Astrocyte (in vitro differentiated cells and primary cell): ENCODE measurements around the gene MEGF11. TPM values are rescaled to one million over a fixed set of nuclear protein-coding genes. Genes with fewer than 3 reads are reported as not detected.

Experiments
- DNase-seq: peaks from one replicate; pipeline ENCODE4 v3.0.0-alpha.2; 2010; ENCODE audit warnings: low read depth
- FAIRE-seq: peaks from 2 replicates; lab custom pipeline; 2011; peaks lifted over from hg19 to GRCh38; lab: Jason Lieb, UNC
- H2AFZ ChIP-seq: 2 replicates; pipeline ENCODE4 v1.6.0; 2012; ENCODE audit warnings: low read depth, low read length, inconsistent platforms
- H3K27ac ChIP-seq: 2 replicates; pipeline ENCODE4 v1.5.1; 2011; ENCODE audit warnings: low read depth, low read length, inconsistent platforms
- H3K27me3 ChIP-seq: 2 replicates; pipeline ENCODE4 v1.6.0; 2011; ENCODE audit warnings: low read length, inconsistent platforms; ENCODE audit not compliant: insufficient read depth
- H3K36me3 ChIP-seq: 2 replicates; pipeline ENCODE4 v1.5.1; 2011; ENCODE audit warnings: low read length, inconsistent platforms; ENCODE audit not compliant: insufficient read depth
- H3K4me1 ChIP-seq: 2 replicates; pipeline ENCODE4 v1.5.1; 2011; ENCODE audit warnings: low read length, inconsistent platforms; ENCODE audit not compliant: insufficient read depth
- H3K4me2 ChIP-seq: 2 replicates; pipeline ENCODE4 v1.6.0; 2012; ENCODE audit warnings: low read length, inconsistent platforms
- H3K4me3 ChIP-seq: 2 replicates; pipeline ENCODE4 v1.5.1; 2011; ENCODE audit warnings: low read depth, mild to moderate bottlenecking, low read length, inconsistent platforms; ENCODE audit not compliant: insufficient read depth
- H3K79me2 ChIP-seq: 2 replicates; pipeline ENCODE4 v1.6.0; 2012; ENCODE audit warnings: mild to moderate bottlenecking, low read length, inconsistent platforms; ENCODE audit not compliant: insufficient read depth
- H3K9ac ChIP-seq: 2 replicates; pipeline ENCODE4 v1.6.0; 2012; ENCODE audit warnings: mild to moderate bottlenecking, low read length, inconsistent platforms
- H3K9me3 ChIP-seq: 2 replicates; pipeline ENCODE4 v1.5.1; 2012; ENCODE audit warnings: low read depth, mild to moderate bottlenecking, low read length, inconsistent platforms; ENCODE audit not compliant: insufficient read depth
- H4K20me1 ChIP-seq: 2 replicates; pipeline ENCODE4 v1.6.0; 2012; ENCODE audit warnings: low read length, inconsistent platforms; ENCODE audit not compliant: insufficient read depth
- H3K27ac Mint-ChIP-seq: one replicate; pipeline ENCODE4 v1.8.0; 2021; ENCODE audit warnings: mild to moderate bottlenecking, mixed read lengths; ENCODE audit not compliant: unreplicated experiment
- H3K27me3 Mint-ChIP-seq: one replicate; pipeline ENCODE4 v1.8.0; 2021; ENCODE audit warnings: low read depth, mixed read lengths; ENCODE audit not compliant: unreplicated experiment
- H3K36me3 Mint-ChIP-seq: one replicate; pipeline ENCODE4 v1.8.0; 2021; ENCODE audit warnings: low read depth, mixed read lengths; ENCODE audit not compliant: unreplicated experiment
- H3K4me1 Mint-ChIP-seq: one replicate; pipeline ENCODE4 v1.8.0; 2021; ENCODE audit warnings: low read depth, mixed read lengths; ENCODE audit not compliant: unreplicated experiment
- H3K4me3 Mint-ChIP-seq: one replicate; pipeline ENCODE4 v1.8.0; 2021; ENCODE audit warnings: mild to moderate bottlenecking, moderate library complexity, mixed read lengths; ENCODE audit not compliant: unreplicated experiment
- H3K9me3 Mint-ChIP-seq: one replicate; pipeline ENCODE4 v1.8.0; 2021; ENCODE audit warnings: mild to moderate bottlenecking, mixed read lengths; ENCODE audit not compliant: unreplicated experiment
- CTCF ChIP-seq: IDR thresholded peaks from 2 replicates; pipeline ENCODE4 v1.5.1; 2011; ENCODE audit warnings: low read depth, mild to moderate bottlenecking, inconsistent platforms, low read length, moderate library complexity; ENCODE audit not compliant: insufficient read depth
- EZH2 ChIP-seq: IDR thresholded peaks from 2 replicates; pipeline ENCODE4 v1.6.1; 2012; ENCODE audit warnings: mild to moderate bottlenecking, low read length, inconsistent platforms; ENCODE audit not compliant: insufficient read depth
- total RNA-seq: library from RNA; stranded (reverse); gene quantifications from 2 replicates; pipeline ENCODE4 v1.2.1, GENCODE V29; 2021

The MEGF11 gene
- total RNA-seq, 1 donor from 2014 or later = 0.16 TPM

GRCh38 chr15:66239514-66239913, 14.0 kb downstream of the MEGF11 start:
- H3K9me3 Mint-ChIP-seq = no peaks in the 10 kb centered on the region
- H3K4me2 ChIP-seq = no peak overlapping the region
- no peaks in the 10 kb centered on the region for H4K20me1 ChIP-seq
- TF ChIP-seq CTCF (no peak), EZH2 (no peak)
- no peak overlapping the region for H3K4me3 ChIP-seq
- no peak overlapping the region for H3K4me3 Mint-ChIP-seq
- no peak overlapping the region for H3K27ac ChIP-seq
- H3K36me3 Mint-ChIP-seq = no peaks in the 10 kb centered on the region
- peaks cover 21% of the 10 kb centered on the region for H3K27me3 ChIP-seq
- no peak overlapping the region for H2AFZ ChIP-seq
- FAIRE-seq (no peak), DNase-seq (no peak)
- no peaks in the 10 kb centered on the region for H3K36me3 ChIP-seq
- H3K27ac Mint-ChIP-seq = no peak overlapping the region
- H3K27me3 Mint-ChIP-seq = peaks cover 54% of the 10 kb centered on the region
- H3K9ac ChIP-seq = no peak overlapping the region
- no peaks in the 10 kb centered on the region for H3K4me1 ChIP-seq
- H3K9me3 ChIP-seq = no peaks in the 10 kb centered on the region
- H3K4me1 Mint-ChIP-seq = no peaks in the 10 kb centered on the region
- H3K79me2 ChIP-seq = no peaks in the 10 kb centered on the region

- FAIRE-seq = no peak
Measured at GRCh38 chr15:66238318-66238717, 15.2 kb downstream of the MEGF11 start.

More at GRCh38 chr15:66238318-66238717, 15.2 kb downstream of the MEGF11 start:
- H3K27me3 ChIP-seq = peaks cover 21% of the 10 kb centered on the region
- Mint-ChIP-seq H3K9me3 (no peaks in the 10 kb centered on the region), H3K4me1 (no peaks in the 10 kb centered on the region), H3K36me3 (no peaks in the 10 kb centered on the region), H3K4me3 (no peak overlapping the region), H3K27ac (no peak overlapping the region), H3K27me3 (peaks cover 50% of the 10 kb centered on the region)
- DNase-seq = no peak
- H3K4me2 ChIP-seq = no peak overlapping the region
- no peaks in the 10 kb centered on the region for H3K9me3 ChIP-seq
- H3K4me3 ChIP-seq = no peak overlapping the region
- no peaks in the 10 kb centered on the region for H3K79me2 ChIP-seq
- H3K27ac ChIP-seq = no peak overlapping the region
- no peak overlapping the region for H2AFZ ChIP-seq
- no peak overlapping the region for H3K9ac ChIP-seq
- H3K4me1 ChIP-seq = no peaks in the 10 kb centered on the region
- no peaks in the 10 kb centered on the region for H4K20me1 ChIP-seq
- H3K36me3 ChIP-seq = no peaks in the 10 kb centered on the region
- TF ChIP-seq EZH2 = no peak
- no peak for TF ChIP-seq CTCF
